Endometrial microvascular endothelial cells (primary cell): ENCODE results near the gene ADGRV1. TPM values are rescaled to one million over a fixed set of nuclear protein-coding genes. Genes with fewer than 3 reads are reported as not detected.

Source experiments
- in situ Hi-C: cut with HindIII; loops from 2 replicates; pipeline ENCODE4 v1.10.0; 2017; ENCODE audit warnings: low sequenced_read_pairs, low pct_unique_long_range_greater_than_20kb; ENCODE audit errors: inconsistent ontology term
- total RNA-seq: library from RNA; depleted of rRNA; stranded (reverse); fragments of >200 nt; gene quantifications from one replicate; pipeline ENCODE4 v1.2.3, GENCODE V29; 2015; ENCODE audit errors: inconsistent ontology term

ADGRV1 gene
- total RNA-seq, 1 donor from 2014 or later = not detected

DNA sequence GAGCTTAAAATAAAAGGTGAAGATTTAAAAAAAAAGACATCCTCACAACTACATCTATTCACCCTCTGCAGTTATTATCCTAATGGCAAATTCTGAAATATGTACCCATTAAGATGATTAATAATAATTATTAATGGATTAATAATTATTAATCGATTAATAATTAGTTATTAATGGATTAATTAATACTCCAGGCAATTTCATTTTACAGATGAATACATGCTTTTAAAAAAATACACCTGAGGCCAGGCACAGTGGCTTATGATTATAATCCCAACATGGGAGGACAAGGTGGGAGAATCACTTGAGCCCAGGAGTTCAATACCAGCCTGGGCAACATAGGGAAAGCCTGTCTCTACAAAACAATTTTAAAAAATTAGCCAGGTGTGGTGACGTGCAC, 642.1 kb downstream of the ADGRV1 start:
- in situ Hi-C loops = no loop called here

DNA sequence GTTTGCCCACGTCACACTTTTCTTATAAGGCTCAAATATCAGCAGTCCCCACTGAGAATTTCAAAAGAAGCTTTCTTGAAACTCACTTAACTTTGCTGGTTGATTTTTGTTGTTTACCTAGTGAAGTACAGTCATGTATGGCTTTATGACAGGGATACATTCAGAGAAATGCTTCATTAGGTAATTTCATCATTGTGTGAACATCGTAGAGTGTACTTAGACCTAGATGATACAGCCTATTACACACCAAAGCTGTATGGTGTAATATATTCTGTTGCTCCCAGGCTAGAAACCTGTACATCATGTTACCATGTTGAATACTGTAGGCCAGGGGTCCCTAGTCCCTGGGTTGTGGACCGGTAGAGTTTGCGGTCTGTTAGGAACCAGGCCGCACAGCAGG, 647.5 kb downstream of the ADGRV1 start:
- in situ Hi-C loops = no loop called here

DNA sequence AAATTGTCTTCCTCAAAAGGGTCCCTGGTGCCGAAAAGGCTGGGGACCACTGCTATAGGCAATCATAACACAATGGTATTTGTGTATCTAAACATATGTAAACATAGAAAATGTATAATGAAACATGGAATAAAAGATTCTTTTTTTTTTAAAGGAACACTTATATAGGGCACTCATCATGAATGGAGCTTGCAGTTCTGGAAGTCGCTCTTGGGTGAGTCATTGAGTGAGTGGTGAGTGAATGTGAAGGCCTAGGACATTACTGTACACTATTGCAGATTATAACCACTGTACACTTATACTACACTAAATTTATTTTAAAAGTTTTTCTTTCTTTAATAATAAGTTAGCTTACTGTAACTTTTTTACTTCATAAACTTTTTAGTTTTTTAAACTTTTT, 648.1 kb downstream of the ADGRV1 start:
- in situ Hi-C loops = no loop called here

DNA sequence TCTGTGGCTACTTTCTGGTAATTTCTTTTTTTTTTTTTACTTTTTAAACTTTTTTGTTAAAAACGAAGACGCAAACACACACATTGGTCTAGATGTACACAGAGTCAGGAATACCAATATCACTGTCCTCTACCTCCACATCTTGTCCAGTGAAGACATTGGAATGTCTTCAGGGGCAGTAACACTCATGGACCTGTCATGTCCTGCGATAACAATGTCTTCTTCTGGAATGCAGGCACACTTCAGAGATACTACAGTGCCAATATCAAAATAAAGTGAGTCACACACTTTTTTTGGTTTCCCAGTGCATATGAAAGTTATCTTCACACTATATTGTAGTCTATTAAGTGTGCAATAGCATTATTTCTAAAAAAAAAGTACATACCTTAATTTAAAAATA, 648.7 kb downstream of the ADGRV1 start:
- in situ Hi-C loops = no loop called here

DNA sequence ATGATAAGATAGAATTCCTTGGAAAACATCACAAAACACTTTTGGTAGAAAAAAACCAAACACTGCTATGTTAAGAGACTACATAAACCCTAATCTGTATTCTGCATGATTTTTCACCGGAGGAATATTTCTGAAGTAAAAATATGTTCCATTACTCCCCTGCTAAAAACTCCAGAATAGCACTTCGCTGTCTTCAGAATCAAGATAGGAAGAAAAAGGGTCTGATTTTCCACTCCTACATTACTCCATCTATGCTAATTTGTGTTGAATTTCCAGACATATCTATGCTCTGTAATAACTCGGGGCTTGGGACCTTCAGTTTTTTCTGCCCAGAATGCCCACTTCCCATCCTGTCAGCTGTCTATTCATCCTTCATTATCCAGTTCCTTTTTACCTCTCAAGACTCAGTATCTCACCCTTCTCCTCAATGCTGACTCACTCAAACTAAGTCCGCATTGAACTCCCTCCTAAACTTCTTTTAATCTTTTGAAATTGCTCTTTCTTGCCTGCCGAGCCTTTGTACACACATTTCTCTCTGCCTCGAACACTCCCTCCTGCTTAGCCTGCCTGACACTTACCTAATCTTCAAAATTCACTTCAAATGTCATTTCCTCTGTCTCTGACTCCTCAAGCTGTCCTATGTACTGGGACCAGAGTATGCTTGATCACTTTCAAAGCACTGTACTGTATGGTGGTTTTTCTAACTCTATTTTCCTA, 653.6 kb downstream of the ADGRV1 start:
- in situ Hi-C loops = no loop called here

DNA sequence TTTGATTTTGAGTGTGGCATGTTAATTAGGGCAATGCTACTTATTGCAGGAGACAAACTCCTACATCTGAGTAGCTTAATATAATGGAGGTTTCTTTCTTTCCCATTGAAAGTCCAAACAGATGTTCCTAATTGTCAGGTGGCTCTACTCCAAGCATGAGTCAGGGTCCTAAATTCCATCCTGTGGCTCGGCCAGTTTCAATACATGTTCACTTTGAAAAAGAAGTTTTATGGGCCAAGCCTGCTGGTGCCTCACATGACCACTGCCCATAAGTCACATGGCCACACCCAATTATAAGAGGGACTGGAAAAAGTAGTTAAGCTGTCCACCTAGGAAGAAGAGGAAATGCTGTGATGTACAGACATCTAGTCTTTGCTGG, 654.1 kb downstream of the ADGRV1 start:
- in situ Hi-C loops = no loop called here

Other genes with a start within 250 kb of the ADGRV1 start
- gene CETN3, start 149.0 kb upstream of the ADGRV1 start, total RNA-seq = 14.7 TPM
- gene MBLAC2, start 84.0 kb upstream of the ADGRV1 start, total RNA-seq = 5.5 TPM
- gene POLR3G, start 83.9 kb upstream of the ADGRV1 start, total RNA-seq = 19.9 TPM
- 20.3 TPM for gene LYSMD3, start 29.2 kb upstream of the ADGRV1 start, total RNA-seq